Activated T-helper 1 cell treated with anti-CD3 and anti-CD28 coated beads, Interleukin-2, amount 50 U/mL, for 16 hours (primary cell): ENCODE results near the gene ZFYVE28.

Experiments
- DNase-seq, 2 donors: peaks; one replicate each; pipeline ENCODE4 v3.0.0-alpha.2; 2020; ENCODE audit warnings: low read depth in 1 of 2, low spot score in 1 of 2

The ZFYVE28 gene

GRCh38 chr4:2412534-2412884 lies 5.9 kb downstream of the ZFYVE28 start:
- peak in 1 of 2 donors; percentile 43 for DNase-seq

DNA sequence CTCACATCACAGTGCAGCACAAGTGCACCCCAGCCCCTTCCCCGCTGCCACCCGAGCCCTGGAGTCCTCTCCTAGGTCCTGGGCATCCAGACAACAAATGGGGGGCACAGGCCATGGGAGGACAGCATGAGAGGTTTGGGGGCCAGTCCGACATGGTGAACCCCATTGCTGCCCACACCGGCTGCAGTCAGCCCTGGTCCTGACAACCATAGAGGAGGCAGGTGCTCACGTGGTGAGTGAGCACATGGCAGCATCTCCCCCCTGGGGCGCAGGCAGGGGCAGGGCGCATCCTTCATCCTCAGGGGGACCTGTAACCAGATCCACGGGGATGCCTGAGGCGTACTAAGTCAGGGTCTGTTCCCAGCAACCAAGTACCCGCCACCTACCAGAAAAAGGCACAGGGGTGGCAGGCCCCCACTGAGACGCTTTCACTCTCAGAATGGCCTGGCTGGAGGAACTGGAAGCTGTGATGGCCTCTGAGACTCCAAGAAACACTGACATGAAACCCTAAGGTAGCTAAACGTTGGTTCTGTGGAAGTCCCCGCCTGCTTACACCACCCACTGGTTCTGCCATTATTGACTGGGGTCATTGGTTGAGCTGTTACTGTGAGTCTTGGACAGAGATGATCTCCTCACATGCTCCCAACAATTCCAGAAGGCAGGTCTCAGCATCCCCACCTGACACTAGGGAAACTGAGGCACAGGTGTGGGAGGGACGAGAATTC lies 6.5 kb downstream of the ZFYVE28 start:
- DNase-seq, result no peak

DNA sequence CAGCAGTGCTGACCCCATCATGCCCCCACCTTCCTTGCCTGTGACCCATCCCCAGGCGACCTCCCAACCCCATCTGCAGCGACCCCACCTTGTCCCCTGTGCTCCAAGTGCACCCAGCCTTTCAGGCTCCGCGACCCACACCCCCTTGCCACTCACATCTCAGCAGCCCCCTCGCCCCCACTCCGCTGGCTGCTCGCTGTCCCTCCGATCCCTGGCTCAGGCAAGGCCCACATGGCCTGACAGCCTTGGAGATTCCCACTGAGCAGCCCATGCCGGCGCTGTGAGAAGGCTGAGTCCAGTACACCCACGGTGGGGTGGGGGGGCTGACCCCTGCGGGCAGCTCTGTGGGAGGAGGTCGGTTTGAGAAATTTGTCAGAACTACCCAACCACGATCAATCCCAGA lies 9.1 kb downstream of the ZFYVE28 start:
- no peak for DNase-seq

GRCh38 chr4:2408976-2409375 lies 9.5 kb downstream of the ZFYVE28 start:
- no peak for DNase-seq

DNA sequence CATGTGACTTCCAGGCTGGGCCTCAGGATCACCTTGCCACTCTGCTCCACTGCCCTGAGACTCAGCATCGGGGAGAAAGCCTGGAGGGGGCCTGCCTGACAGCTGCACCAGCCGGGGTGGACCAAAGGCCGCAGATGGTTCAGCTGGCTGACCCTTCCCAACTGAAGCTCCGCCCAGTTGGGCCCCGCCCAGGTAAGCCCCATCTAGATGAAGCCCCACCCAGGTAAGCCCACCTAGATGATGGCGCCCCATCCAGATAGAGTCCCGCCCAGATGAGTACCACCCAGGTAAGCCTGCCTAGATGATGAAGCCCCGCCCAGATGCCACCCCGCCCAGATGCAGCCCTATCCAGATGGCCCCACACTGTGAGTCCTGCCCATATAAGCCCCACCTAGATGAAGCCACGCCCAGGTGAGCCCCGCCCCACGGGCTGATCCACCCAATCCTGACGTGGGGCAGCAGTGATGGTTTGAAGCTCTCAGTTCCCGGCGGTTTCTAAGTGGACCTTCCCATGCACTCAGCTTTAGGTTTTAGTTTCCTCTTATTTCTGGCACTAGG lies 10.0 kb downstream of the ZFYVE28 start:
- no peak for DNase-seq

DNA sequence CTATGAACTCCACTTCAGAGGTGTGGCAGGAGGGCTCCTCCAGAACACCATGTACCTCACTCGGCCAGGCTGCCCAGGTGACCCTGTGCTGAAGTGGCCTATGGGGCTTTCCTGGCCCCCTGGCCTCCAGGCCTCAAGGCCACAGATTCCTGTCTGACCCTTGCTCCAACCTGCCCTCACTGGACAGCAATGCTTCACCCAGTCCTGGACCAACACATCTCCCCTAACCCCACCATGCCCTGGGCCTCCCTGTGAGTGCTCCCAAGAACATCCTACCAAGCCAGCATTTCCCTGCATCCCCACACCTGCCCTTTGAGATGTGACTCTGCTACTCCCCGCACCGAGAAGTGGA lies 10.5 kb downstream of the ZFYVE28 start:
- no peak for DNase-seq

GRCh38 chr4:2406920-2407319 lies 11.5 kb downstream of the ZFYVE28 start:
- DNase-seq, result no peak

DNA sequence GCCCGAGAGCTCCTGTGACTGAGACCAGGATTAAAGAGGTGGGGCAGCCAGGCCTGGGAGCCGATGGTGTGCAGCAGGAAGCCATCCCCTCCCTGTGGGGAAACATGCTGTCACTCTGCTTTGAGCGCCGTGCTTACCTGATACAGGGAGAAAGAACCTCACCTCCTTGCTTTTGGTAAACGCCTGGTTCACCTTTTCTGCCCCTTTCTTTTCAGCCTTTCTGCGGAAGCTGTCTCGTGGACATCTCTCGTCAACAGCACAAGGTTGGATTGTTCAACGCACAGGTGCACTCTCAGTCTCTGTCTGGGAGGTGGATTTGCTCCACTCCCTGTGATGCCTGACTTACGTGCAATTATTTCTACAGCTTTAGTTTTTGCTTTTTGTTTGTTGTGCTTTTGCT lies 12.0 kb downstream of the ZFYVE28 start:
- no peak for DNase-seq

DNA sequence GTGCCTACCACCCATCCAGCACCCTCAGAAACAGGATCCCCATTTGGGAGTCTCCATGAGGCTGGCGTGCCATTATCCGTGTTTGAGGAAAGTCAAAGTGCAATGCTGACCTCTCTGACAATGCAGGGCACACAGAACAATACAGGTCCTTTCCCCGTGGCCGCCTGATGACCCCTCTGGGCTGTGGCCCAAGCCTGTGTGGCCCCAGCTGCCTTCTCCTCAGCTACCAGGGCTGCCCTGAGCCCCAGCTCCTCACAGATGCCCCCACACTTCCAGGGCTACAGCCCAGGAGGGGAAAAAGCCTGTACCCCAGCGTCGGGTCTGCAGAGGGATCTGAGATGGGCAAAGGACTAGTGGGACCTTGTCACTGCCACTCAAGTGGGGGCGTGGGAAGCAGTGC lies 15.5 kb downstream of the ZFYVE28 start:
- no peak for DNase-seq

GRCh38 chr4:2402048-2402842 lies 16.2 kb downstream of the ZFYVE28 start:
- no peak for DNase-seq

- DNase-seq, result no peak
These were observed 16.8 kb downstream of the ZFYVE28 start for GRCh38 chr4:2401610-2401983.

GRCh38 chr4:2400841-2401609 lies 17.4 kb downstream of the ZFYVE28 start:
- DNase-seq, result no peak

DNA sequence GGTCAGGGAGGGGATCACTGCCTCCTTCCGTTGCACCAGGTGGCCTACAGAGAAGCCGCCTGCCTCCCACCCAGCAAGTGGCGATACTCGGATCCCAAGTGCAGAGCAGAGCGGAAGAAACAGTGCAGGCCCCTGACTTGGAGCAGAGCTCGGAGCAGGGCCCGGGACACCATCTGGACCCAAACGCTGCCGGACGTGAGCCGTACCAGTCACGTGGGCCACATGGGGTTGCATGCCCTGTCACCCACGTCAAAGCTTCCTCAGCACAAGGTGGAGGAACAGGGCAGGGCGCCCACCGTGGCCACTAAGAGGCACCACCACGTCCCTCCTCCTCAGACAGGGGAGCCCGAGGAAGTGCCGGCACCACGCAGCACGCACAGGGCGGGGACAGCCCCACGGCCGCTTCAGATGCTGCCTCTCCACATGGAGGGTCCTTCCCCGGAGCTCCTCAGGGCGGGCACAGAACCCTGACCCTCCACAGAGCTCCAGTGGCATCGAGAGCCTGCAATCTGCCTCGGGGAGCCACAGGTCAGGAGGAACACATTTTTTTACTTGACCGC lies 18.7 kb downstream of the ZFYVE28 start:
- DNase-seq, result no peak

DNA sequence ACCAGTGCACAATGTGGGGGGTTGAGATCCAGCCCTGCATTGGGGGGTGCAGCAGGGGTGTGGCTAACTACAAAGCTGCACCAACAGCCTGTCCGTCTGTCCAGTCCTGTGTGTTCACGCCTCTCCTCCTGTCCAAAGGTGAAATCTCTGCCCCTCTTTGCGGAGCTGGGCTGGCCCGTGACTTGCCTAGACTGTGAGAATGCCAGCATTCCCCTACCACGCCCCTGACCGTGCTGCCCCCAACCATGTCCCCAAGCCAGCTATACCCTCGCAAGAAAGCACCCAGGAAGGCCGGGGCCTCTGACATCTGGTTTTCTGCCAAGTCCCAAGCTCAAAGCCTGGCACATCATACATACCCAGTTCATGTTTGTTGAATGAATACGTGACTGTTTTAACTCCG lies 19.2 kb downstream of the ZFYVE28 start:
- no peak for DNase-seq

GRCh38 chr4:2397596-2398379 lies 20.7 kb downstream of the ZFYVE28 start:
- DNase-seq, result no peak

- no peak for DNase-seq
These were observed 21.6 kb downstream of the ZFYVE28 start for GRCh38 chr4:2396781-2397368.

DNA sequence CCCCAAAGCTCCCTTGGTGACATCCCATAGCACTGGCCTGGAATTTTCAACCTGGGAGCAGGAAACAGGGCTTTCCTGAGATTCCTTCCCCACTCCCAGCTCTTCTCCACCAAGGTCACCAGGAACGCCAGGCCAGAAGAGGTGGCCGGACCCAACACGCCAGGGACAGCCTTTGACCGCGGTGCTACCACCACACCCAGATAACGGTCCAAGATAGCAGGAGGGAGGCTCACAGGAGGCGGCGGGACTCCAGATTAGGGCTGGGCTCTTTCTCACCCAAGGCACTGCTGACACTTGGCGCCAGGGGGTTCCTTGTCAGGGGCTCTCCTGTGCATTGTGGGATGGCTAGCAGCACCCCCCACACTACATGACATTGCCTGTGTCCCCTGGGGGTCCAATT lies 22.9 kb downstream of the ZFYVE28 start:
- DNase-seq, result no peak

- no peak for DNase-seq
These were observed 23.4 kb downstream of the ZFYVE28 start for GRCh38 chr4:2395038-2395437.

GRCh38 chr4:2394528-2394927 lies 23.9 kb downstream of the ZFYVE28 start:
- no peak for DNase-seq
